HEK293 (cell line): ENCODE measurements around the gene LBX2.

ENCODE experiments used
- CTCF ChIA-PET: fragments of 350-600 bp; formaldehyde crosslinking; extraction: SDS; loops from one replicate; lab custom pipeline; 2021; ENCODE audit warnings: antibody characterized with exemption; lab: Yijun Ruan, JAX
- POLR2A ChIA-PET: fragments of 300-600 bp; formaldehyde crosslinking; extraction: SDS; loops from one replicate; lab custom pipeline; 2020; ENCODE audit warnings: antibody characterized with exemption, inconsistent platforms; lab: Yijun Ruan, JAX
- H3K27ac ChIP-seq: fragments of 200-500 bp; sonication (Bioruptor generic); 2 replicates; pipeline ENCODE4 v1.5.1; 2014; ENCODE audit warnings: low read depth, low read length, control low read depth, inconsistent platforms; ENCODE audit errors: extremely low read depth
- H3K36me3 ChIP-seq, 2 experiments: fragments of 200-500 bp in 1 of 2; sonication (Bioruptor generic) in 1 of 2; 1 replicate in 1 of 2; 2 replicates in 1 of 2; pipeline ENCODE4 v1.5.1; 2014 to 2017; ENCODE audit warnings: inconsistent platforms in 2 of 2, low read length in 2 of 2; ENCODE audit not compliant: control insufficient read depth in 2 of 2, insufficient read depth in 1 of 2
- H3K4me1 ChIP-seq: fragments of 200-500 bp; sonication (Bioruptor generic); 2 replicates; pipeline ENCODE4 v1.5.1; 2014; ENCODE audit warnings: mild to moderate bottlenecking, low read length, inconsistent platforms; ENCODE audit not compliant: control insufficient read depth, insufficient read depth
- H3K4me3 ChIP-seq: 2 replicates; pipeline ENCODE4 v1.5.1; 2011; ENCODE audit warnings: low read depth, mild to moderate bottlenecking, control low read depth, low read length, moderate library complexity
- H3K9me3 ChIP-seq: fragments of 200-500 bp; sonication (Bioruptor generic); 2 replicates; pipeline ENCODE4 v1.5.1; 2014; ENCODE audit warnings: low read depth, low read length, inconsistent platforms; ENCODE audit not compliant: control insufficient read depth, insufficient read depth
- OVOL3 ChIP-seq: fragments of 450-650 bp; formaldehyde crosslinking; IDR thresholded peaks from 2 replicates; pipeline ENCODE4 v1.5.1; 2016; ENCODE audit warnings: missing biosample characterization, missing genetic modification characterization
- PRDM6 ChIP-seq: fragments of 450-650 bp; formaldehyde crosslinking; IDR thresholded peaks from 2 replicates; pipeline ENCODE4 v1.5.1; 2017; ENCODE audit warnings: missing biosample characterization, missing genetic modification characterization
- ZBTB48 ChIP-seq: fragments of 450-650 bp; formaldehyde crosslinking; IDR thresholded peaks from 2 replicates; pipeline ENCODE4 v1.5.1; 2016; ENCODE audit warnings: missing biosample characterization, missing genetic modification characterization
- ZFP41 ChIP-seq: fragments of 450-650 bp; formaldehyde crosslinking; IDR thresholded peaks from 2 replicates; pipeline ENCODE4 v1.5.1; 2016; ENCODE audit warnings: missing biosample characterization, missing genetic modification characterization, borderline replicate concordance
- ZFP69B ChIP-seq: fragments of 450-650 bp; formaldehyde crosslinking; IDR thresholded peaks from 2 replicates; pipeline ENCODE4 v1.5.1; 2016; ENCODE audit warnings: missing biosample characterization, missing genetic modification characterization
- ZNF112 ChIP-seq: fragments of 450-650 bp; formaldehyde crosslinking; IDR thresholded peaks from 2 replicates; pipeline ENCODE4 v1.5.0; 2017; ENCODE audit warnings: missing biosample characterization, missing genetic modification characterization
- ZNF133 ChIP-seq: fragments of 450-650 bp; formaldehyde crosslinking; IDR thresholded peaks from 2 replicates; pipeline ENCODE4 v1.5.1; 2016; ENCODE audit warnings: missing biosample characterization, missing genetic modification characterization
- ZNF174 ChIP-seq: fragments of 450-650 bp; formaldehyde crosslinking; IDR thresholded peaks from 2 replicates; pipeline ENCODE4 v1.5.0; 2017; ENCODE audit warnings: missing biosample characterization, mild to moderate bottlenecking, missing genetic modification characterization
- ZNF214 ChIP-seq: fragments of 450-650 bp; formaldehyde crosslinking; IDR thresholded peaks from 2 replicates; pipeline ENCODE4 v1.5.1; 2017; ENCODE audit warnings: missing biosample characterization, mild to moderate bottlenecking, missing genetic modification characterization, borderline replicate concordance
- ZNF23 ChIP-seq: fragments of 450-650 bp; formaldehyde crosslinking; IDR thresholded peaks from 2 replicates; pipeline ENCODE4 v1.5.1; 2016; ENCODE audit warnings: missing biosample characterization, missing genetic modification characterization, borderline replicate concordance
- ZNF26 ChIP-seq: fragments of 450-650 bp; formaldehyde crosslinking; IDR thresholded peaks from 2 replicates; pipeline ENCODE4 v1.5.1; 2016; ENCODE audit warnings: missing biosample characterization, missing genetic modification characterization
- ZNF274 ChIP-seq, 2 experiments: fragments of 200-500 bp in 1 of 2; fragments of 450-650 bp in 1 of 2; sonication (Bioruptor generic) in 1 of 2; formaldehyde crosslinking in 1 of 2; IDR thresholded peaks; 2 replicates each; pipeline versions ENCODE4 v1.5.1 to v1.6.1; 2014 to 2016; ENCODE audit warnings: borderline replicate concordance in 1 of 2, inconsistent platforms in 1 of 2, low read length in 1 of 2, missing biosample characterization in 1 of 2, missing genetic modification characterization in 1 of 2
- ZNF302 ChIP-seq: fragments of 450-650 bp; formaldehyde crosslinking; IDR thresholded peaks from 2 replicates; pipeline ENCODE4 v1.5.1; 2016; ENCODE audit warnings: missing biosample characterization, missing genetic modification characterization, low read depth
- ZNF426 ChIP-seq: fragments of 450-650 bp; formaldehyde crosslinking; IDR thresholded peaks from 2 replicates; pipeline ENCODE4 v1.5.1; 2017; ENCODE audit warnings: missing biosample characterization, missing genetic modification characterization, mild to moderate bottlenecking, inconsistent platforms, moderate library complexity
- ZNF544 ChIP-seq: fragments of 450-650 bp; formaldehyde crosslinking; IDR thresholded peaks from 2 replicates; pipeline ENCODE4 v1.5.0; 2017; ENCODE audit warnings: missing biosample characterization, missing genetic modification characterization
- ZNF555 ChIP-seq: fragments of 450-650 bp; formaldehyde crosslinking; conservative IDR thresholded peaks from 2 replicates; pipeline ENCODE4 v1.5.1; 2017; ENCODE audit warnings: missing biosample characterization, mild to moderate bottlenecking, missing genetic modification characterization, inconsistent platforms
- ZNF580 ChIP-seq: fragments of 450-650 bp; formaldehyde crosslinking; IDR thresholded peaks from 2 replicates; pipeline ENCODE4 v1.5.1; 2016; ENCODE audit warnings: missing biosample characterization, missing genetic modification characterization
- ZNF600 ChIP-seq: fragments of 450-650 bp; formaldehyde crosslinking; IDR thresholded peaks from 2 replicates; pipeline ENCODE4 v1.5.1; 2016; ENCODE audit warnings: missing biosample characterization, missing genetic modification characterization
- ZNF629 ChIP-seq: fragments of 450-650 bp; formaldehyde crosslinking; IDR thresholded peaks from 2 replicates; pipeline ENCODE4 v1.5.1; 2017; ENCODE audit warnings: missing biosample characterization, missing genetic modification characterization
- ZNF645 ChIP-seq: fragments of 450-650 bp; formaldehyde crosslinking; IDR thresholded peaks from 2 replicates; pipeline ENCODE4; 2016; ENCODE audit warnings: missing biosample characterization, missing genetic modification characterization
- ZNF768 ChIP-seq: fragments of 450-650 bp; formaldehyde crosslinking; IDR thresholded peaks from 2 replicates; pipeline ENCODE4 v1.5.1; 2018; ENCODE audit warnings: missing biosample characterization, mild to moderate bottlenecking, missing genetic modification characterization
- TF ChIP-seq, protein P1 (sequence below): fragments of 450-650 bp; formaldehyde crosslinking; IDR thresholded peaks from 2 replicates; pipeline ENCODE4 v1.5.1; 2016; ENCODE audit warnings: missing biosample characterization, missing genetic modification characterization
- TF ChIP-seq, protein P2 (sequence below): fragments of 450-650 bp; formaldehyde crosslinking; IDR thresholded peaks from 2 replicates; pipeline ENCODE4 v1.5.1; 2016; ENCODE audit warnings: missing biosample characterization, missing genetic modification characterization

The LBX2 gene

DNA sequence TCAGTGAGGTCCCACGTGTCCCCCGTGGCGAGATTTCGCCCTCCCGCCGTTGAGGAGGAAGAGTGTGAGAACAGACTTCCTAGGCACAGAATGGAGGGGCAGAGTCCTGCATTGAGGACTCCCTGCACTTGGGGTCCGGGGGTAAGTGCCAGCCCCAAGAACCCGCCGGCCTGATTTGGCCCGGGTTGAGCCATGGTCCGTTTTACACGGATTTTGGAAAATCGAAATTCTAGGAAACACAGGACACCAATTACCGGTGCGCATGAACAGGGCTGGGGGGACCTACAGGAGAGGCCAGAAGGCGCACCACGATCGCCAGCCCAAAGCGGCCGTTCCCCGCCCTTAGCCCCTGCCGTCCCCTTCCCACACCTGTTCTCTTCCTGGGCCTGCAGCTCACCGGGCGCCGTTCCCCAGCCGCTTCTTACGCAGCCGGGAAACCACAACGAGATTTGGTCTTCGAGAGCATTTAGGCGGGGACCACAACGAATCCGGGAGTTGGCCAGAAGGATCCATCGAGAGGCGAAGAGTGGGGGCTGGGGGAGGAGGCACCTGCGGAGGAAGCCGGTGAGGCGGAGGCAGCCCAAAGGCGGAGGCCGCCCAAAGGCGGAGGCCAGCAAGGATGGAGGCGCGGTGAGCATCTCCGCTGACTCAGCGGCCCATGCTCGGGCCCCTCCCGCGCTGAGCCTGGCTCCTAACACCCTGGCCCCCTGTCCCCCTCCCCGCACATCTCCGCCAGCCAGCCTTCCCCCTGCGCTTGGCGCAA is 14.4 kb upstream of the LBX2 start:
- ChIA-PET POLR2A (no interaction called here), CTCF (no interaction called here)
- Histone ChIP-seq H3K36me3 (no peaks in the 10 kb centered on the region), H3K9me3 (no peaks in the 10 kb centered on the region), H3K4me3 (peak overlapping the region; percentile 26), H3K27ac (no peak overlapping the region), H3K4me1 (no peaks in the 10 kb centered on the region)
- TF ChIP-seq ZNF768 (tag by site-specific recombination) (no peak), ZNF133 (tag by site-specific recombination) (no peak), ZNF274 (IDR thresholded peaks at IDR 0.05; ENCODE audit: low read length) (no peak), ZNF274 (tag by site-specific recombination; IDR thresholded peaks at IDR 0.05; ENCODE audit: borderline replicate concordance) (no peak), ZNF112 (tag by site-specific recombination) (no peak), ZNF302 (no peak), ZNF174 (tag by site-specific recombination) (no peak)

GRCh38 chr2:74512744-74513604 is 13.6 kb upstream of the LBX2 start:
- POLR2A ChIA-PET: no interaction called here
- CTCF ChIA-PET: no interaction called here
- no peak overlapping the region for H3K4me3 ChIP-seq
- no peaks in the 10 kb centered on the region for H3K9me3 ChIP-seq
- H3K36me3 ChIP-seq: no peaks in the 10 kb centered on the region
- H3K4me1 ChIP-seq: peaks cover 4% of the 10 kb centered on the region; the same call in 1 of the 2 replicates
- no peak overlapping the region for H3K27ac ChIP-seq
- no peak for TF ChIP-seq ZFP41 (tag by site-specific recombination)
- TF ChIP-seq ZNF426 (tag by site-specific recombination): no peak
- TF ChIP-seq ZNF23 (tag by site-specific recombination): no peak
- TF ChIP-seq PRDM6 (tag by site-specific recombination): no peak
- no peak for TF ChIP-seq ZNF600
- TF ChIP-seq, protein P1, sequence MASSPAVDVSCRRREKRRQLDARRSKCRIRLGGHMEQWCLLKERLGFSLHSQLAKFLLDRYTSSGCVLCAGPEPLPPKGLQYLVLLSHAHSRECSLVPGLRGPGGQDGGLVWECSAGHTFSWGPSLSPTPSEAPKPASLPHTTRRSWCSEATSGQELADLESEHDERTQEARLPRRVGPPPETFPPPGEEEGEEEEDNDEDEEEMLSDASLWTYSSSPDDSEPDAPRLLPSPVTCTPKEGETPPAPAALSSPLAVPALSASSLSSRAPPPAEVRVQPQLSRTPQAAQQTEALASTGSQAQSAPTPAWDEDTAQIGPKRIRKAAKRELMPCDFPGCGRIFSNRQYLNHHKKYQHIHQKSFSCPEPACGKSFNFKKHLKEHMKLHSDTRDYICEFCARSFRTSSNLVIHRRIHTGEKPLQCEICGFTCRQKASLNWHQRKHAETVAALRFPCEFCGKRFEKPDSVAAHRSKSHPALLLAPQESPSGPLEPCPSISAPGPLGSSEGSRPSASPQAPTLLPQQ (tag by site-specific recombination): no peak
- no peak for TF ChIP-seq ZNF214 (tag by site-specific recombination)
- no peak for TF ChIP-seq ZNF629 (tag by site-specific recombination)
- TF ChIP-seq ZFP69B (tag by site-specific recombination): no peak
- TF ChIP-seq ZNF580: no peak
- no peak for TF ChIP-seq ZBTB48 (tag by site-specific recombination)
- no peak for TF ChIP-seq ZNF645
- TF ChIP-seq, protein P2, sequence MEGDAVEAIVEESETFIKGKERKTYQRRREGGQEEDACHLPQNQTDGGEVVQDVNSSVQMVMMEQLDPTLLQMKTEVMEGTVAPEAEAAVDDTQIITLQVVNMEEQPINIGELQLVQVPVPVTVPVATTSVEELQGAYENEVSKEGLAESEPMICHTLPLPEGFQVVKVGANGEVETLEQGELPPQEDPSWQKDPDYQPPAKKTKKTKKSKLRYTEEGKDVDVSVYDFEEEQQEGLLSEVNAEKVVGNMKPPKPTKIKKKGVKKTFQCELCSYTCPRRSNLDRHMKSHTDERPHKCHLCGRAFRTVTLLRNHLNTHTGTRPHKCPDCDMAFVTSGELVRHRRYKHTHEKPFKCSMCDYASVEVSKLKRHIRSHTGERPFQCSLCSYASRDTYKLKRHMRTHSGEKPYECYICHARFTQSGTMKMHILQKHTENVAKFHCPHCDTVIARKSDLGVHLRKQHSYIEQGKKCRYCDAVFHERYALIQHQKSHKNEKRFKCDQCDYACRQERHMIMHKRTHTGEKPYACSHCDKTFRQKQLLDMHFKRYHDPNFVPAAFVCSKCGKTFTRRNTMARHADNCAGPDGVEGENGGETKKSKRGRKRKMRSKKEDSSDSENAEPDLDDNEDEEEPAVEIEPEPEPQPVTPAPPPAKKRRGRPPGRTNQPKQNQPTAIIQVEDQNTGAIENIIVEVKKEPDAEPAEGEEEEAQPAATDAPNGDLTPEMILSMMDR (tag by site-specific recombination): no peak
- no peak for TF ChIP-seq ZNF544 (tag by site-specific recombination)
- no peak for TF ChIP-seq ZNF26 (tag by site-specific recombination)
- no peak for TF ChIP-seq OVOL3 (tag by site-specific recombination)
- TF ChIP-seq ZNF555: no peak
